HepG2 (cell line): ENCODE results near the gene TOX2. TPM values are rescaled to one million over a fixed set of nuclear protein-coding genes. Genes with fewer than 3 reads are reported as not detected.

ENCODE experiments used
- ATAC-seq: fragments of 200-7000 bp; cut with Tn5 transposase; 3 replicates; pipeline ENCODE4 v1.9.1; 2020; ENCODE audit warnings: mild to moderate bottlenecking, moderate library complexity
- BruUV-seq: library from RNA; stranded (reverse); fragments of 400-500 nt; replicated peaks from 2 replicates; lab custom pipeline; 2021; lab: Mats Ljungman, UMichigan
- CTCF ChIA-PET: fragments of 300-600 bp; formaldehyde crosslinking; extraction: SDS; loops from one replicate; lab custom pipeline; 2021; ENCODE audit warnings: low total read pairs, inconsistent platforms, low intra/inter-chr PET ratio; lab: Yijun Ruan, JAX
- POLR2A ChIA-PET: fragments of 350-600 bp; sonication (Branson Sonifier 250); formaldehyde crosslinking; loops from one replicate; lab custom pipeline; 2020; ENCODE audit warnings: antibody characterized with exemption, inconsistent platforms; lab: Yijun Ruan, JAX
- DNase-seq: peaks from one replicate; pipeline ENCODE4 v3.0.0-alpha.2; 2015; ENCODE audit warnings: low spot score
- FAIRE-seq: peaks from 3 replicates; lab custom pipeline; 2011; peaks lifted over from hg19 to GRCh38; lab: Jason Lieb, UNC
- H2AFZ ChIP-seq: one replicate; pipeline ENCODE4 v1.6.1; 2011; ENCODE audit warnings: low read length, inconsistent platforms
- H3K27ac ChIP-seq: fragments of 300-600 bp; 3 replicates; pipeline ENCODE4 v1.8.0; 2011; ENCODE audit warnings: mixed run types, mild to moderate bottlenecking, mixed read lengths, low read length, inconsistent platforms; ENCODE audit not compliant: insufficient read depth; ENCODE audit errors: extremely low read length
- H3K27me3 ChIP-seq, 2 experiments: fragments of 200-600 bp in 1 of 2; 2 replicates in 1 of 2; 3 replicates in 1 of 2; pipeline versions ENCODE4 v1.6.0 to v1.8.0; 2011; ENCODE audit warnings: low read length in 2 of 2, mild to moderate bottlenecking in 2 of 2, moderate library complexity in 2 of 2, inconsistent platforms in 1 of 2; ENCODE audit not compliant: insufficient read depth in 2 of 2, control insufficient read depth in 1 of 2
- H3K36me3 ChIP-seq, 2 experiments: fragments of 200-600 bp in 1 of 2; replicated peaks in 1 of 2; 2 replicates in 1 of 2; 3 replicates in 1 of 2; pipeline versions ENCODE4 v1.5.1 to v1.8.0; 2011; ENCODE audit warnings: low read length in 2 of 2, inconsistent platforms in 1 of 2; ENCODE audit not compliant: insufficient read depth in 2 of 2, control insufficient read depth in 1 of 2
- H3K4me1 ChIP-seq: 2 replicates; pipeline ENCODE4 v1.5.1; 2012; ENCODE audit warnings: low read length, inconsistent platforms; ENCODE audit not compliant: insufficient read depth
- H3K4me2 ChIP-seq: 2 replicates; pipeline ENCODE4 v1.6.0; 2011; ENCODE audit warnings: low read depth, low read length, inconsistent platforms
- H3K4me3 ChIP-seq, 3 experiments: fragments of 200-600 bp in 1 of 3; sonication (generic), shearing (Covaris generic) in 1 of 3; replicated peaks in 1 of 3; 2 replicates each; pipeline ENCODE4 v1.5.1; 2011 to 2016; ENCODE audit warnings: low read length in 3 of 3, inconsistent platforms in 2 of 3, low read depth in 2 of 3, mild to moderate bottlenecking in 2 of 3, control low read depth in 1 of 3, mixed read lengths in 1 of 3; ENCODE audit not compliant: insufficient read depth in 1 of 3
- H3K79me2 ChIP-seq: one replicate; pipeline ENCODE4 v1.6.1; 2011; ENCODE audit warnings: low read length, inconsistent platforms; ENCODE audit not compliant: insufficient read depth
- H3K9ac ChIP-seq: 2 replicates; pipeline ENCODE4 v1.6.0; 2011; ENCODE audit warnings: mild to moderate bottlenecking, low read depth, low read length, inconsistent platforms; ENCODE audit not compliant: insufficient read depth
- H3K9me3 ChIP-seq: 2 replicates; pipeline ENCODE4 v1.5.1; 2012; ENCODE audit warnings: mild to moderate bottlenecking, low read length
- H4K20me1 ChIP-seq: 2 replicates; pipeline ENCODE4 v1.6.0; 2011; ENCODE audit warnings: inconsistent platforms, mild to moderate bottlenecking, low read length, moderate library complexity; ENCODE audit not compliant: insufficient read depth
- ATF6 ChIP-seq: sonication (generic); formaldehyde crosslinking; conservative IDR thresholded peaks from 2 replicates; pipeline ENCODE4 v1.4.0; 2020; ENCODE audit warnings: missing genetic modification reagents
- CREB1 ChIP-seq, 2 experiments: fragments of 450-650 bp in 1 of 2; IDR thresholded peaks; 2 replicates each; pipeline ENCODE4 v1.6.1; 2016 to 2017; ENCODE audit warnings: control low read depth in 1 of 2, mild to moderate bottlenecking in 1 of 2, missing compliant biosample characterization in 1 of 2, missing genetic modification characterization in 1 of 2
- DMAP1 ChIP-seq: IDR thresholded peaks from 2 replicates; pipeline ENCODE4 v1.6.1; 2016
- ETS1 ChIP-seq: sonication (generic); formaldehyde crosslinking; IDR thresholded peaks from 2 replicates; pipeline ENCODE4 v1.4.0; 2020; ENCODE audit warnings: missing genetic modification reagents
- GFI1 ChIP-seq: sonication (generic); formaldehyde crosslinking; IDR thresholded peaks from 2 replicates; pipeline ENCODE4 v1.5.0; 2020; ENCODE audit warnings: missing genetic modification reagents, mild to moderate bottlenecking, borderline replicate concordance
- GMEB2 ChIP-seq: IDR thresholded peaks from 2 replicates; pipeline ENCODE4 v1.6.1; 2016; ENCODE audit warnings: missing biosample characterization, missing genetic modification reagents, low read depth
- HMGA1 ChIP-seq: sonication (generic); formaldehyde crosslinking; conservative IDR thresholded peaks from 2 replicates; pipeline ENCODE4 v1.4.0; 2020; ENCODE audit warnings: missing genetic modification reagents
- KAT7 ChIP-seq: IDR thresholded peaks from 2 replicates; pipeline ENCODE4 v1.6.1; 2018; ENCODE audit warnings: borderline replicate concordance, missing compliant biosample characterization
- KDM6A ChIP-seq: IDR thresholded peaks from 2 replicates; pipeline ENCODE4 v1.6.1; 2016; ENCODE audit warnings: low read depth
- NCOA1 ChIP-seq: sonication (generic); formaldehyde crosslinking; IDR thresholded peaks from 2 replicates; pipeline ENCODE4 v1.9.0; 2021; ENCODE audit warnings: missing genetic modification reagents
- SOX5 ChIP-seq: IDR thresholded peaks from 2 replicates; pipeline ENCODE4 v1.6.1; 2016; ENCODE audit warnings: borderline replicate concordance
- ZBTB38 ChIP-seq: sonication (generic); formaldehyde crosslinking; IDR thresholded peaks from 2 replicates; pipeline ENCODE4 v1.5.1; 2020; ENCODE audit warnings: mild to moderate bottlenecking, missing genetic modification reagents
- ZFP37 ChIP-seq: sonication (generic); formaldehyde crosslinking; IDR thresholded peaks from 2 replicates; pipeline ENCODE4 v1.4.0; 2020; ENCODE audit warnings: missing genetic modification reagents, borderline replicate concordance
- ZNF10 ChIP-seq: sonication (generic); formaldehyde crosslinking; IDR thresholded peaks from 2 replicates; pipeline ENCODE4 v1.4.0; 2020; ENCODE audit warnings: mild to moderate bottlenecking, low read depth, missing genetic modification reagents, borderline replicate concordance
- ZNF329 ChIP-seq: sonication (generic); formaldehyde crosslinking; IDR thresholded peaks from 2 replicates; pipeline ENCODE4 v1.9.0; 2021; ENCODE audit warnings: low read depth, mild to moderate bottlenecking, missing genetic modification reagents
- ZNF772 ChIP-seq: sonication (generic); formaldehyde crosslinking; IDR thresholded peaks from 2 replicates; pipeline ENCODE4 v1.5.0; 2020; ENCODE audit warnings: mild to moderate bottlenecking, missing genetic modification reagents
- ZNF775 ChIP-seq: sonication (generic); formaldehyde crosslinking; IDR thresholded peaks from 2 replicates; pipeline ENCODE4 v1.4.0; 2020; ENCODE audit warnings: missing genetic modification reagents, mild to moderate bottlenecking, moderate library complexity, borderline replicate concordance
- WGBS: methylation state at CpG from one replicate; pipeline ENCODE4 v1.1.6; 2017; ENCODE audit warnings: low lambda C conversion rate; 5-methylcytosine and 5-hydroxymethylcytosine counted together
- in situ Hi-C: cut with HindIII; loops from 2 replicates; pipeline ENCODE4 v1.10.0; 2017; ENCODE audit warnings: low pct_unique_long_range_greater_than_20kb; ENCODE audit not compliant: extremely low pct_ligation_motif_present
- intact Hi-C: fragments of 100-400 bp; cut with micrococcal nuclease; formaldehyde crosslinking; loops from one replicate; pipeline ENCODE4 v1.10.0; 2022; ENCODE audit not compliant: unreplicated experiment
- polyA plus RNA-seq, 8 experiments: library from polyadenylated mRNA; depleted of rRNA in 3 of 8; stranded (reverse) in 7 of 8; unstranded in 1 of 8; fragments of >200 nt; fragmentation: Illumina TruSeq in 4 of 8; extraction: Trizol in 4 of 8; gene quantifications; 2 replicates each; pipeline versions ENCODE4 v1.2.1 to v1.2.3, GENCODE V29; 2011 to 2016; ENCODE audit warnings: low read depth in 4 of 8, missing spikeins in 1 of 8, mixed read lengths in 1 of 8; ENCODE audit not compliant: insufficient read depth in 1 of 8
- total RNA-seq, 5 experiments: library from RNA; depleted of rRNA; stranded (reverse); fragments of >200 nt; fragmentation: Illumina TruSeq; extraction: Trizol; gene quantifications; 2 replicates each; pipeline ENCODE4 v1.2.3, GENCODE V29; 2016; ENCODE audit warnings: low read depth in 1 of 5

The TOX2 gene
- total and polyA plus RNA-seq, 2 of the 13 experiments (the other 11 are each of a cell fraction or from before 2014, with no cell fraction given) = not detected

- FAIRE-seq (no peak), DNase-seq (no peak), ATAC-seq (peak; percentile 55; the same call in 2 of the 3 replicates)
- ChIA-PET POLR2A (no interaction called here), CTCF (no interaction called here)
- Histone ChIP-seq H3K4me3 (no peak overlapping the region), H4K20me1 (no peaks in the 10 kb centered on the region), H3K9ac (no peak overlapping the region), H3K36me3 (no peaks in the 10 kb centered on the region), H3K79me2 (no peaks in the 10 kb centered on the region), H3K4me2 (no peak overlapping the region), H3K27me3 (peaks cover under 1 to 2% of the 10 kb centered on the region in 2 experiments; a peak in 2 of 5 replicates), H3K9me3 (no peaks in the 10 kb centered on the region), H2AFZ (no peak overlapping the region), H3K4me1 (no peaks in the 10 kb centered on the region), H3K27ac (no peak overlapping the region)
- intact Hi-C loops (no loop called here), in situ Hi-C loops (no loop called here)
- BruUV-seq = no TSS peak
- no peak for TF ChIP-seq DMAP1 (CRISPR knock-in tag)
- no peak for TF ChIP-seq CREB1 (IDR thresholded peaks at IDR 0.05)
- no peak for TF ChIP-seq CREB1 (CRISPR knock-in tag; IDR thresholded peaks at IDR 0.05)
- TF ChIP-seq ETS1 (CRISPR knock-in tag) = no peak
- TF ChIP-seq ATF6 = no peak
- no peak for TF ChIP-seq KDM6A (CRISPR knock-in tag)
- no peak for TF ChIP-seq ZNF329 (CRISPR knock-in tag)
- TF ChIP-seq NCOA1 (CRISPR knock-in tag) = no peak
- no peak for TF ChIP-seq SOX5
- no peak for TF ChIP-seq ZNF772 (CRISPR knock-in tag)
- TF ChIP-seq ZFP37 (CRISPR knock-in tag) = no peak
- TF ChIP-seq ZNF775 (CRISPR knock-in tag) = no peak
- no peak for TF ChIP-seq ZNF10
- TF ChIP-seq GFI1 (CRISPR knock-in tag) = no peak
- TF ChIP-seq HMGA1 = no peak
- no peak for TF ChIP-seq KAT7 (CRISPR knock-in tag)
- TF ChIP-seq GMEB2 (CRISPR knock-in tag) = no peak
- no peak for TF ChIP-seq ZBTB38 (CRISPR knock-in tag)
- 3% methylated on average over 4 of the region's 4 CpGs for WGBS
Observed at GRCh38 chr20:44004306-44004915, 89.8 kb downstream of the TOX2 start.
